Thymus (tissue), 11 donors: ENCODE data around the gene FBXO9. TPM values are rescaled to one million over a fixed set of nuclear protein-coding genes. Genes with fewer than 3 reads are reported as not detected.

Experiments used
- DNase-seq, 9 donors: peaks; one replicate each; pipeline ENCODE4 v3.0.0-alpha.2; 2013; ENCODE audit warnings: low spot score in 9 of 9, low read depth in 6 of 9, missing footprints in 1 of 9
- H3K27ac ChIP-seq, 2 donors: one replicate each; pipeline ENCODE4 v1.5.1; 2013; ENCODE audit warnings: control low read depth in 1 of 2, low read depth in 1 of 2, low read length in 1 of 2, mild to moderate bottlenecking in 1 of 2, moderate library complexity in 1 of 2
- H3K27me3 ChIP-seq, 2 donors: one replicate each; pipeline ENCODE4 v1.5.1; 2013; ENCODE audit warnings: low read length in 1 of 2; ENCODE audit not compliant: control insufficient read depth in 2 of 2, insufficient read depth in 1 of 2
- H3K36me3 ChIP-seq, 2 donors: one replicate each; pipeline ENCODE4 v1.5.1; 2013; ENCODE audit warnings: low read length in 1 of 2, mild to moderate bottlenecking in 1 of 2, moderate library complexity in 1 of 2; ENCODE audit not compliant: control insufficient read depth in 2 of 2, insufficient read depth in 2 of 2
- H3K4me1 ChIP-seq, 2 donors: one replicate each; pipeline ENCODE4 v1.5.1; 2013; ENCODE audit warnings: low read length in 2 of 2; ENCODE audit not compliant: control insufficient read depth in 2 of 2, insufficient read depth in 2 of 2
- H3K4me3 ChIP-seq, 2 donors: one replicate each; pipeline ENCODE4 v1.5.1; 2013; ENCODE audit warnings: low read length in 2 of 2, control low read depth in 1 of 2, mild to moderate bottlenecking in 1 of 2
- H3K9me3 ChIP-seq, 2 donors: one replicate each; pipeline ENCODE4 v1.5.1; 2013; ENCODE audit warnings: low read length in 1 of 2, mild to moderate bottlenecking in 1 of 2; ENCODE audit not compliant: control insufficient read depth in 2 of 2, insufficient read depth in 1 of 2
- WGBS: extraction: QIAGEN DNeasy Blood & Tissue Kit; methylation state at CpG from one replicate; pipeline ENCODE4 v1.1.7; 2013; 5-methylcytosine and 5-hydroxymethylcytosine counted together
- polyA plus RNA-seq: library from polyadenylated mRNA; stranded (reverse); fragments of 200-250 nt; gene quantifications from one replicate; pipeline ENCODE4 v1.2.3, GENCODE V29; 2013
- total RNA-seq: library from RNA; stranded (reverse); fragments of 120-200 nt; gene quantifications from one replicate; pipeline ENCODE4 v1.2.4, GENCODE V29; 2013
- donor health status: healthy.

The FBXO9 gene
- total and polyA plus RNA-seq, 2 donors, result 36.0 to 37.5 TPM

DNA sequence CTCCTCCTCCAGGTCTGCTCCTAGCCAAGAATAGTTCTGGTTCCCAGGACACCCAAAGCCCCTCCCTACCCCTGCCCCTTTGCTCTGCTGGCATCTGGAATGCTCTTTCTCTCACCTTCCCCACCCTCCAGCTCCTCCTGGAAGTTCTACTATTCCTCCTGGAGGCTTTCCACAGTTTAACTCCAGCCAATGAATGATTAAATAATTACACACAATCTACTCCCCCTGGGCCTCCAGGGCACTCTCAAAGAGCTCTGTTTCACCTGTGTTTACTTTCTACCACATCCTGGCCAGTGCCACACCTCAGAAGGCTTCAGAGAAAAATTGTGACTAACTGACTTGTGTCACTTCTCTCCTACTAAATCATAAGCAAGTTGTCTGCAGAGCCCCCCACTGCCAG is 47.2 kb downstream of the FBXO9 start:
- Histone ChIP-seq H3K4me3 (no peak overlapping the region), H3K27ac (no peak overlapping the region), H3K9me3 (no peaks in the 10 kb centered on the region), H3K4me1 (no peaks in the 10 kb centered on the region), H3K27me3 (no peaks in the 10 kb centered on the region), H3K36me3 (no peaks in the 10 kb centered on the region)
- DNase-seq, result no peak

DNA sequence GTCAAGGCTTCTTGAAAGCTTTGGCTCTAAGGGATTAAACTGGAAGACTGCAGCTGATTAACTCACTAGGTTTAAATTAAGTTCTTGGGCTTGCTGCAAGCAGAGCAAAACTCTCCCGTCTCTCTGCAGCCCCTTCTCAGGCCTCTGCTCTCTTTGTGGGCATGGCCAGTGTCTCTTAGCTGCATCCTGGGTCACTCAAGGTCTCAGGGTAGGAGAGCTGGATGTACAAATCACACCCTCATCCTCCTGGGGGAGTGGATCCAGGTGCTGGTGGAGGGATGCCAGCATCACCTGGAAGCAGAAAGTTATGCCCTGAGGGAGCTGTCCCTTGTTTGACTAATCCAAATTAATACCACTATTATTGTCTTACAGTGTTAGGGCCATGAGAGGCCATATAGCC is 47.7 kb downstream of the FBXO9 start:
- DNase-seq, result no peak
- WGBS, result 80% methylated on average over 1 of the region's 1 CpG
- no peaks in the 10 kb centered on the region for H3K9me3 ChIP-seq
- no peak overlapping the region for H3K4me3 ChIP-seq
- no peaks in the 10 kb centered on the region for H3K27me3 ChIP-seq
- no peaks in the 10 kb centered on the region for H3K4me1 ChIP-seq
- H3K36me3 ChIP-seq, result no peaks in the 10 kb centered on the region
- H3K27ac ChIP-seq, result no peak overlapping the region

DNA sequence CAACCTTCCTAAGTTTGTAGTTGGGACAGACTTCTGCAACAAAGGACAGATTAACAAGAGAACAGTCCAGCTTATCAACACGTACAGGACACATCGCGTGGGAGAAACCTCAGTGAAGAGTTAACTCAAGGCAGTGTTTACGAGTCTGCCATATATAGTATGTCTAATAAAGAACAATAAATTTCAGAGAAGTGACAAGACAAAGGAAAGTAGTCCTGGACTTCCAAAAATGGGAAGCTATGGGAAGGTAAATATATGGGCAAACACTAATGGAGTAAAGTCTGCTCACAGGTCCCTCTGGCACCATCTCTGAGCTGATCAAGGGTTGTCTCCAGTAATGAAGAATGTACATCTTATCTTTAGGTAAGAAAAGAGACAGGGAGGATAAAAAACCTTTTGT is 48.5 kb downstream of the FBXO9 start:
- no peaks in the 10 kb centered on the region for H3K4me1 ChIP-seq
- H3K4me3 ChIP-seq, result no peak overlapping the region
- no peaks in the 10 kb centered on the region for H3K36me3 ChIP-seq
- no peaks in the 10 kb centered on the region for H3K27me3 ChIP-seq
- H3K27ac ChIP-seq, result no peak overlapping the region
- no peak for DNase-seq
- 67% methylated on average over 4 of the region's 4 CpGs for WGBS
- no peaks in the 10 kb centered on the region for H3K9me3 ChIP-seq

DNA sequence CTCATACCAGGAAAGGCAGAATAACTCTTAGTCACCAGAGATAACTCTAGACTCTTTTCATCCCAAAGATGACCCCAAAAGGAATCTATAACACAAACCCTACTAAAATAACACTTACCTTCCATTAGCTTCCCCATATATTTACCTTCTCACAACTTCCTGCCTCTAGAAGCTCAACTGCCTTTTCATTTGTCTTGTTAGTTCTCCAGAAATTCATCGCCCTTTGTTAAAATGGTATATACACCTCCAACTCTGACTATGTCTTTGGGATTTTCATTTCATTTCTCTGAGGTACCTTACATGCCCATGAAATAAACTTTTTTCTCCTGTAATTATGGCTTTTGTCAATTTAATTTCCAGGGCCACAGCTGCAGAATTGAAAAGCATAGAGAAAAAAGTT is 49.9 kb downstream of the FBXO9 start:
- Histone ChIP-seq H3K4me3 (no peak overlapping the region), H3K27ac (no peak overlapping the region), H3K36me3 (no peaks in the 10 kb centered on the region), H3K4me1 (no peaks in the 10 kb centered on the region), H3K27me3 (no peaks in the 10 kb centered on the region), H3K9me3 (no peaks in the 10 kb centered on the region)
- whole genome bisulfite sequencing, result 97% methylated on average over 1 of the region's 1 CpG
- no peak for DNase-seq

DNA sequence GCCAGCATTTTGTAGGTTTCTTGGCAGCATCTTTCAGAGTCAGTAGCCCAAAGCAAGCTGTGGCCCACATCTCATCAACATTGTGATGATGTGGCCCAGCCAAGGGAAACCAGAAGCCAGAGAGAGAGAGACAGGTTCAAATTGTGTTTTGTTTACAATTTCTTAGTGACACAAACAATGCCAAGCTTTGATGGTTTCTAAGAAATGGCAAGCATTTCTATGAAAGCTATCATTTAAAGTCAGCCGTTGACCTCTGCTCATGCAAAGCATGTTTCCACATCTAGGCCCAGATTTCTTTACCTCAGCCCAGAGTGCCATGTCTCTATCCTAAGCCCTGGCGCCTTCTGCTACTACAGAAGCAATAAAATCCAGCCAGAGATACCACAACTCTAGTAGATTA is 50.5 kb downstream of the FBXO9 start:
- H3K4me3 ChIP-seq, result no peak overlapping the region
- no peaks in the 10 kb centered on the region for H3K9me3 ChIP-seq
- DNase-seq, result no peak
- no peaks in the 10 kb centered on the region for H3K4me1 ChIP-seq
- WGBS, result 96% methylated on average over 2 of the region's 2 CpGs
- no peak overlapping the region for H3K27ac ChIP-seq
- H3K27me3 ChIP-seq, result no peaks in the 10 kb centered on the region
- H3K36me3 ChIP-seq, result no peaks in the 10 kb centered on the region

DNA sequence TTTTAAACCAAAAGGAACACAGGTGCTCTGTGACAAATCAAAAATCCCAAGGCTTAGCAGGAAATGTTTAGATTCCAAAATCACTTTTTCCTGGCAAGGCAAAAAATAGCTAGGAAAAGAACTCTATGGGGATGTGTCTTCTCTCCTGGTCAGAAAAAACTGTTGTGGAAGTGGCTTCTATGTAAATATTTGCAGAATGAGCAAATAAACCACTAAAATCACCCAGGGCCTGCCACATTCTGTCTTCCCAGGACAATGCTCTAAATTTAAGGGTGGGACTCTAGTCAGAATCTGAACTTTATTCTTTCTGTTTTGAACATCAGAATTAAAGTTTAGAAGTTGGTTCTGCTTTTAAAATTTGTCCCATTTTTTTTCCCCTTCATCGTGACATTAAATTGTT is 54.1 kb downstream of the FBXO9 start:
- H3K4me3 ChIP-seq, result no peak overlapping the region
- H3K36me3 ChIP-seq, result no peaks in the 10 kb centered on the region
- H3K27ac ChIP-seq, result no peak overlapping the region
- H3K27me3 ChIP-seq, result no peaks in the 10 kb centered on the region
- H3K9me3 ChIP-seq, result no peaks in the 10 kb centered on the region
- H3K4me1 ChIP-seq, result no peaks in the 10 kb centered on the region
- WGBS, result 97% methylated on average over 1 of the region's 1 CpG
- DNase-seq, result no peak

DNA sequence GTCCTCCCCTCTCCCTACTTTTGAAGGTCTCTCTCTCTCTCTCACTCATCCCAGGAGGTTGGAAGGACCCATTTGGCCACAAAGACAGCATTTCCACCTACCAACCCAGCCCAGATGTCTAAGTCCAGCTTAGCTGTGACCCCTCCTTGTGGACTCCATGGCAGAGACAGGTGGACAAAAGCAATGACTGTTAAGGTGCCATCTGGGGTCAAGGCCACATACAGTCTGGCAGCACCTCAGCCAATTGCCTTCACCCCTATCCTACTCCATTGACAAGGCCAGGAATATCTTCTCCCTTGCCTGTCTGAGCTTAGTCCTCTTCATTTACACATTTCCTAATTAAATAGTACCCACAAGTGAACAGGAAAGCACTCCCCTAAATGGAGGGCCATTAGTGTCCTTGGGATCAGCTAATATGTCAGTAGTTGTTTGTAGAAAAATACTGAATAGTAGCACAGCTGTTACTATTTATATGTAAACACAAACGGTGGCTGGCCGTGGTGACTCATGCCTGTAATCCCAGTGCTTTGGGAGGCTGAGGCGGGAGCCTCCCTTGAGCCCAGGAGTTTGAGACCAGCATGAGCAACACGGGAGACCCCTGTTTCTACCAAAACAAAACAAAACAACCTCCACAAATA is 54.7 kb downstream of the FBXO9 start:
- Histone ChIP-seq H3K4me3 (no peak overlapping the region), H3K4me1 (no peaks in the 10 kb centered on the region), H3K9me3 (no peaks in the 10 kb centered on the region), H3K36me3 (no peaks in the 10 kb centered on the region), H3K27me3 (no peaks in the 10 kb centered on the region), H3K27ac (no peak overlapping the region)
- WGBS, result 92% methylated on average over 4 of the region's 4 CpGs
- DNase-seq, result no peak

DNA sequence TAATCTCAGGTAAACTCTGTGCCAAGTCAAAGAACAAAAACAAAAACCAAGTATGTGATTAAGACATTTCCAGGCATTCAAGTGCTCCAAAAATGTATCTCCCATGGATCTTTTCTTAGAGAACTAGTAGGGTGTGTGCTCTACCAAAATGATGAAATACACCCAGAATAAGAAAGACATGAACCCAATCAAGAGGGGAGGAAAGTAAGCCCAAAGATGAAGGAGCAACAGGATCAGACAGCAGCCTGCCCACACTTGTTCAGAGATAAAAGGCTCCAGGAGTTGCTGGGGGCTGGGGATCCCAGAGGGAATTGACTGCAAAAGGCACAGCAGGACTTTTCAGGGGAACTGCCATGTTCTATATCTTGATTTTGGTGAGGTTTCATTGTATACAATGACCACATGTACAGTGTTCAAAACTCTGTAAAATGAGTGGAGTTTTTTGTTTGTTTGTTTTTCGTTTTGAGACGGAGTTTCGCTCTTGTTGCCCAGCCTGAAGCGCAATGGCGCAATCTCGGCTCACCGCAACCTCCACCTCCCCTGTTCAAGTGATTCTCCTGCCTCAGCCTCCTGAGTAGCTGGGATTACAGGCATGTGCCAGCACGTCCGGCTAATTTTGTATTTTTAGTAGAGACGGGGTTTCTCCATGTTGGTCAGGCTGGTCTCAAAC is 59.1 kb downstream of the FBXO9 start:
- no peaks in the 10 kb centered on the region for H3K36me3 ChIP-seq
- H3K27me3 ChIP-seq, result no peaks in the 10 kb centered on the region
- 97% methylated on average over 10 of the region's 10 CpGs for WGBS
- H3K9me3 ChIP-seq, result no peaks in the 10 kb centered on the region
- H3K4me3 ChIP-seq, result no peak overlapping the region
- no peak for DNase-seq
- H3K27ac ChIP-seq, result no peak overlapping the region
- no peaks in the 10 kb centered on the region for H3K4me1 ChIP-seq

DNA sequence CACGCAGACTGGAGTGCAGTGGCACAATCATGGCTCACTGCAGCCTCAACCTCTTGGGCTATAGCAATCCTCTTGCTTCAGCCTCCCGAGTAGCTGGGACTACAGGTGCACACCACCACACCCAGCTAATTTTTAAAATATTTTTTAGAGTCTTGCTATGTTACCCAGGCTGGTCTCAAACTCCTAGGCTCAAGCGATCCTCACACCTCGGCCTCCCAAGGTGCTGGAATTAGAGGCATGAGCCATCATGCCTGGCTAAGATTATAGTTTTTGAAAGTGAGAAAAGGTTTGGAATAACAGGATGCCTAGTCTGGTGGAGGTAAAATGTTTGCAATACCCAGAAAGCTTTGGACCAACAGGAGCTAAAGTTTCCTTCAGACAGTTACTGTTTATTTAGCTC is 60.1 kb downstream of the FBXO9 start:
- no peaks in the 10 kb centered on the region for H3K27me3 ChIP-seq
- no peak overlapping the region for H3K4me3 ChIP-seq
- H3K36me3 ChIP-seq, result no peaks in the 10 kb centered on the region
- WGBS, result 97% methylated on average over 4 of the region's 4 CpGs
- H3K27ac ChIP-seq, result no peak overlapping the region
- DNase-seq, result no peak
- H3K9me3 ChIP-seq, result no peaks in the 10 kb centered on the region
- no peaks in the 10 kb centered on the region for H3K4me1 ChIP-seq
